WTC11 (cell line): ENCODE results near the gene CAMTA1.

Experiments used
- CDX4 ChIP-seq: fragments of 250-450 bp; sonication (Bioruptor Pico); IDR thresholded peaks from 2 replicates; pipeline ENCODE4 v1.9.0; 2021; ENCODE audit warnings: moderate library complexity, mild to moderate bottlenecking, inconsistent platforms, borderline replicate concordance
- CTCF ChIP-seq: fragments of 200-600 bp; IDR thresholded peaks from 2 replicates; pipeline ENCODE4 v1.8.0; 2022; ENCODE audit warnings: antibody characterized with exemption
- E2F1 ChIP-seq: sonication (generic); formaldehyde crosslinking; IDR thresholded peaks from 2 replicates; pipeline ENCODE4 v1.8.0; 2022; ENCODE audit warnings: mild to moderate bottlenecking, missing genetic modification reagents
- KAT7 ChIP-seq: sonication (generic); formaldehyde crosslinking; IDR thresholded peaks from 2 replicates; pipeline ENCODE4 v1.8.1; 2023; ENCODE audit warnings: missing genetic modification reagents, mild to moderate bottlenecking, borderline replicate concordance
- MAX ChIP-seq: sonication (generic); formaldehyde crosslinking; IDR thresholded peaks from 2 replicates; pipeline ENCODE4 v1.8.0; 2022; ENCODE audit warnings: mild to moderate bottlenecking, missing genetic modification reagents
- SMAD4 ChIP-seq: sonication (generic); formaldehyde crosslinking; IDR thresholded peaks from 2 replicates; pipeline ENCODE4 v1.8.0; 2022; ENCODE audit warnings: mild to moderate bottlenecking, missing genetic modification reagents
- ZNF263 ChIP-seq: sonication (generic); formaldehyde crosslinking; IDR thresholded peaks from 2 replicates; pipeline ENCODE4 v1.8.1; 2022; ENCODE audit warnings: low read depth, mild to moderate bottlenecking, moderate library complexity, missing genetic modification reagents

GRCh38 chr1:7229186-7229585 is 443.9 kb downstream of the CAMTA1 start:
- TF ChIP-seq KAT7 (CRISPR knock-in tag): no peak
- TF ChIP-seq CDX4 (CRISPR knock-in tag): no peak
- TF ChIP-seq E2F1: no peak
- TF ChIP-seq ZNF263: no peak
- no peak for TF ChIP-seq MAX (CRISPR knock-in tag)
- no peak for TF ChIP-seq SMAD4 (CRISPR knock-in tag)
- no peak for TF ChIP-seq CTCF
